SW480 (cell line): ENCODE results near the gene SORT1.
"Not testable (repeated sequence)": the region's sequence is repeated elsewhere in the genome, so short reads cannot be mapped to it uniquely, and the experiment has no call there.

Source experiments
- DNase-seq: peaks from one replicate; pipeline ENCODE4 v3.0.0-alpha.2; 2016; ENCODE audit warnings: low spot score

Gene SORT1

GRCh38 chr1:109379907-109380306, 17.8 kb downstream of the SORT1 start:
- no peak for DNase-seq

- DNase-seq, result no peak
Observed at GRCh38 chr1:109379422-109379821, 18.3 kb downstream of the SORT1 start.

GRCh38 chr1:109377698-109378097, 20.0 kb downstream of the SORT1 start:
- DNase-seq, result no peak

- DNase-seq, result not testable (repeated sequence)
Observed at GRCh38 chr1:109373696-109374095, 24.0 kb downstream of the SORT1 start.

GRCh38 chr1:109373126-109373525, 24.6 kb downstream of the SORT1 start:
- DNase-seq, result no peak

- no peak for DNase-seq
Observed at GRCh38 chr1:109372281-109372680, 25.4 kb downstream of the SORT1 start.

- DNase-seq, result no peak
Observed at GRCh38 chr1:109371341-109371739, 26.4 kb downstream of the SORT1 start.

- peak; percentile 54 for DNase-seq
Observed at GRCh38 chr1:109370712-109371340, 26.9 kb downstream of the SORT1 start.

GRCh38 chr1:109369167-109369746, 28.5 kb downstream of the SORT1 start:
- DNase-seq, result no peak

GRCh38 chr1:109368464-109368863, 29.3 kb downstream of the SORT1 start:
- no peak for DNase-seq

- DNase-seq, result no peak
Observed at GRCh38 chr1:109367626-109368025, 30.1 kb downstream of the SORT1 start.

- DNase-seq, result no peak
Observed at GRCh38 chr1:109365642-109366204, 32.0 kb downstream of the SORT1 start.

GRCh38 chr1:109361649-109362048, 36.1 kb downstream of the SORT1 start:
- DNase-seq, result no peak

- no peak for DNase-seq
Observed at GRCh38 chr1:109361069-109361468, 36.6 kb downstream of the SORT1 start.

GRCh38 chr1:109357616-109358015, 40.1 kb downstream of the SORT1 start:
- DNase-seq, result no peak

GRCh38 chr1:109356915-109357314, 40.8 kb downstream of the SORT1 start:
- no peak for DNase-seq

- no peak for DNase-seq
Observed at GRCh38 chr1:109356505-109356904, 41.2 kb downstream of the SORT1 start.

- no peak for DNase-seq
Observed at GRCh38 chr1:109354929-109355328, 42.8 kb downstream of the SORT1 start.

- no peak for DNase-seq
Observed at GRCh38 chr1:109351457-109351856, 46.3 kb downstream of the SORT1 start.

GRCh38 chr1:109350655-109351054, 47.1 kb downstream of the SORT1 start:
- DNase-seq, result no peak

- DNase-seq, result no peak
Observed at GRCh38 chr1:109350182-109350581, 47.5 kb downstream of the SORT1 start.

- DNase-seq, result no peak
Observed at GRCh38 chr1:109347511-109347910, 50.2 kb downstream of the SORT1 start.
